H1 (cell line): ENCODE results near the gene DIP2C. TPM values are rescaled to one million over a fixed set of nuclear protein-coding genes. Genes with fewer than 3 reads are reported as not detected.

ENCODE experiments used
- CHD7 ChIP-seq: fragments of 300-600 bp; sonication (generic); IDR thresholded peaks from 2 replicates; pipeline ENCODE4 v1.7.1; 2012; ENCODE audit warnings: low read length, moderate library complexity, mild to moderate bottlenecking, inconsistent platforms; ENCODE audit not compliant: insufficient replicate concordance
- NRF1 ChIP-seq: IDR thresholded peaks from 2 replicates; pipeline ENCODE4 v1.6.1; 2011; ENCODE audit warnings: mild to moderate bottlenecking, low read depth, low read length, improper control_type of control experiment
- POU5F1 ChIP-seq: IDR thresholded peaks from 2 replicates; pipeline ENCODE4 v1.6.1; 2011; ENCODE audit warnings: low read depth, mild to moderate bottlenecking, low read length, moderate library complexity
- SIN3A ChIP-seq, 2 experiments: IDR thresholded peaks in 1 of 2; conservative IDR thresholded peaks in 1 of 2; 2 replicates each; pipeline ENCODE4 v1.6.1; 2011 to 2012; ENCODE audit warnings: low read length in 2 of 2, improper control_type of control experiment in 1 of 2, low read depth in 1 of 2, mild to moderate bottlenecking in 1 of 2
- polyA plus RNA-seq, 7 experiments: library from polyadenylated mRNA; depleted of rRNA in 3 of 7; stranded (reverse) in 5 of 7; unstranded in 2 of 7; fragments of >200 nt in 5 of 7; fragments of 200-250 nt in 2 of 7; gene quantifications; 1 replicate in 5 of 7; 2 replicates in 1 of 7; 4 replicates in 1 of 7; pipeline versions ENCODE4 v1.2.1 to v1.2.3, GENCODE V29; 2011 to 2013; ENCODE audit warnings: missing spikeins in 2 of 7, mixed read lengths in 2 of 7
- total RNA-seq: library from RNA; stranded (reverse); fragmentation: NEBNext Ultra II Directional; extraction: Animal tissue kit (Norgen Biotek cat#: 25700); gene quantifications from 2 replicates; pipeline ENCODE4 v1.2.1, GENCODE V29; 2021

DIP2C gene
- total and polyA plus RNA-seq, 2 of the 8 experiments (the other 6 are each of a cell fraction or from before 2014, with no cell fraction given) = 3.8 to 9.3 TPM

GRCh38 chr10:335151-335800 lies 354.2 kb downstream of the DIP2C start (continued):
- TF ChIP-seq CHD7 = no peak
- TF ChIP-seq NRF1 = no peak
- no peak for TF ChIP-seq POU5F1
- TF ChIP-seq SIN3A (conservative IDR thresholded peaks at IDR 0.05 in 1 of 2, IDR thresholded peaks at IDR 0.05 in 1 of 2; ENCODE audit: low read depth in 1 of 2, low read length in 2 of 2) = no peak
